NCI-H526 (cell line): ENCODE measurements around the gene CTNNA1.
"Not testable (repeated sequence)": the region's sequence is repeated elsewhere in the genome, so short reads cannot be mapped to it uniquely, and the experiment has no call there.

ENCODE experiments used
- DNase-seq, 2 experiments: peaks; one replicate each; lab custom pipeline; 2025; lab: John Stamatoyannopoulos, UW

Gene CTNNA1

DNA sequence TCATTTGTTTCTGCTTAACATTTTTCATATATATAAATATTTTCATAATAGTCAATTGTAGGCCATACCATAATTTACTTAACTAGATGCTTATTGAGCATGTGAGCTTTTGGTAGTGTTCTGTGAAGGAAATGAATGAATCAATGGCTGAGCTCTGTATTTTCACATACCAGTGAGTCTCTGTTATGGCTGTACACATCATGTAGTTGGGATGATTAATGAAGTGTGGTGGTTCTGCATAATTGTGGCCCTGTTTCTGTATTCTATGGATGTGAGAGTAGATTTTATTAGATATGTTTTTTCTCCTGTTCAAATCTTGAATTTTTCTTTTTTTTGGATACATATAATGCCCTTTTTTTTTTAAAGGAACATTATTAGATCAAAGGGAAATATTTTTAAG is 56.2 kb downstream of the CTNNA1 start:
- DNase-seq, result no peak

GRCh38 chr5:138810861-138811260 is 57.6 kb downstream of the CTNNA1 start:
- DNase-seq, result not testable (repeated sequence)

GRCh38 chr5:138815529-138815928 is 62.3 kb downstream of the CTNNA1 start:
- no peak for DNase-seq

GRCh38 chr5:138817241-138817640 is 64.0 kb downstream of the CTNNA1 start:
- DNase-seq, result no peak

DNA sequence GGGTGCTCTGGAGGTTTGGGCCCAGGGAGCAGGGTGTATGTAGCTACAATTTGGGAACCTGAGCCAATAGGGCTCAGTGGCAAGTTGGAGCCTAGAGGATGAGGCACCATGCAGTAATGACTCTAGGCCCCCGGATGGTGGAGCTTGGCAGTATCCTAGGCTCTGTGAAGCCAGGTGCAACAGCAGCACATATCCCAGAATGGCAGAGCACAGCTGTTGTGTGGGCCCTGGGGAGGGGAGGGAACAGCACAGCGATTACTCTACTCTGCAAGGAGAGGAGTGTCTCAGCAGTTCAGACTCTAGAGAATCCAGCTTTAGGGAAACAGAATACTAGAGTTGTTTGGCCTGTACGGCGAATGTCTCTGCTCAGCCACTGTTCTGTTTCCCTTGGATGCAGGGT is 65.9 kb downstream of the CTNNA1 start:
- DNase-seq, result no peak

DNA sequence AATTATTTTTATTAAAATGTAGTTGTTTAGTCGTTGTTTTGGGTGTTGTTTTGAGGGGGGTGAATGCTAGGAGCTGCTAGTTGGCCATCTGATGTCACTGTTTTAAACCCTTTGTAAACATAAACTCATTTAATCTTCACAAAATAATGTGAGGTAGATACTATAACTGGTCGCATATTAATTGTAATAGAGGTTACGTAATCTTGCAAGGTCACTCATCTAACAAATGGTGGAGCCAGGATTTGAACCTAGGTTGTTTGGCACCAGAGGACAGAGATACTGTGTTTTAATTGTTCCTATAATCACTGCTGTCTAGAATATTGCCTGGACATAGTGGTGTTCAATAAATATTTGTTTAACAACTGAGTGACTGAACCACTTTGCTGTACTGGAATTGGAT is 67.5 kb downstream of the CTNNA1 start:
- DNase-seq, result no peak

DNA sequence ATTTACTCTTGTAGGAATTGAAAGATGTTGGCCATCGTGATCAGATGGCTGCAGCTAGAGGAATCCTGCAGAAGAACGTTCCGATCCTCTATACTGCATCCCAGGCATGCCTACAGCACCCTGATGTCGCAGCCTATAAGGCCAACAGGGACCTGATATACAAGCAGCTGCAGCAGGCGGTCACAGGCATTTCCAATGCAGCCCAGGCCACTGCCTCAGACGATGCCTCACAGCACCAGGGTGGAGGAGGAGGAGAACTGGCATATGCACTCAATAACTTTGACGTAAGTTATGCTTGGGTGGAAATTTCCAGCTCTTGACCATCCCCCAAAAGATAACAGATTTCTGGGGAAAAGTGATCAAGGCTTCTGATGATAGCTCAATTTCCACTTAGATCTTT is 71.3 kb downstream of the CTNNA1 start:
- DNase-seq, result no peak

DNA sequence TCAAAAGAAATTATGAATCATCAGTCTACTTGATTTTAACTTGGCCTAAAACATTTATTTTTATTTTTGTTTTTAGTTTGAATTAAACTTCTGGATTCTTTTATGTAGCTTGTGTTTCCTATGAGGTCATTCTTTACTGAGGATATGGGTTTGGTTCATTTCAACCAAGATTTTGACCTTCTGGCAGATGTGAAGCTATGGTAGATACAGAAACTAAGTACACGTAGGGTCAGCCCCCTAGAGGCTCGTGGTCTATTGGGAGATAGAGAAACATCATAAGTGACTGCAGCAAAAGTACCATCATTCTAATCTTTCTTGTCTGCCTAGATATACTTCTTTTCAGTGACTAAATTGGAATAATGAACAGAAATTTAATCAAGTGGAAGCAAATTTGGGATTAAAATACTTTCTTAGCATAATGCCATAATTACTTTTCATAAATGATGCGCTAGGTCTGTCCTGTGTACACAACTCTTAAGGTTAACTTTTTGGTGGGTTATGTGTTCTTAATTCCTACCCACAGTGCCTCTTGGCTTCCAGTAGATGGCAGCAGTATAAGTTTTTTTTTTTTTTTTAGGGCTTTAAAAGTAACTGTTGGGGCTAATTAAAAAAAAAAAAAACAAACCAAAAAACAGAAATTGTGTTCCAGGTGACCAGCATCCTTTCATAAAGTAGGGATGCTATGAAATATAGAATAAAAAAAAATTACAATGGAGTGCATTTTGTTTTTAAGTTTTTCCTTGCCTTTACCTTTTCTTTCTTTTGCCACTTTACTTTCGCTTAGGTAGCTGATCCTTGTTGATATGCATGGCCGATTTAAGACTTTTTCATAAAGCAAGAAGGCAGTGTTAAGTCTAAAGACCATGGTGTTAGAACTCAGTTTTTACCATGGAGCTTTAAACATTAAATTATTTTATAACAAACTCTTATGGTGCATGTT is 72.0 kb downstream of the CTNNA1 start:
- DNase-seq, result peak; percentile 1 to 14

DNA sequence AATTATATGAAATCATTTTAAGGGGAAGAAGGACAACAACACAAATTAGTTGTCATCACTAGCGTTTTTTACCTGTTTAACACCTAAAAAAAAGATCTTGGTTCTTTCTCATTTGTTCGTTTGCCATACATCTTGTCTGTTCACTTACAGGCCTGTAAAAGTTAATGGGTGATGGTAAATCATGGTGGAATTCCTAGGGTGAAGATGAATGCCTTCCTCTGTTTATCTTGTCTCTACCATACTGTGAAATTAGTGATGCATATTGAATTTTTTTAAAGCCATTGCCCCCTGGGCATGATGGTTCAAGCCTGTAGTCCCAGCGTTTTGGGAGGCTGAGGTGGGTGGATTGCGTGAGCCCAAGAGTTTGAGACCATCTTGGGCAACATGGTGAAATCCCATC is 75.3 kb downstream of the CTNNA1 start:
- DNase-seq, result no peak

DNA sequence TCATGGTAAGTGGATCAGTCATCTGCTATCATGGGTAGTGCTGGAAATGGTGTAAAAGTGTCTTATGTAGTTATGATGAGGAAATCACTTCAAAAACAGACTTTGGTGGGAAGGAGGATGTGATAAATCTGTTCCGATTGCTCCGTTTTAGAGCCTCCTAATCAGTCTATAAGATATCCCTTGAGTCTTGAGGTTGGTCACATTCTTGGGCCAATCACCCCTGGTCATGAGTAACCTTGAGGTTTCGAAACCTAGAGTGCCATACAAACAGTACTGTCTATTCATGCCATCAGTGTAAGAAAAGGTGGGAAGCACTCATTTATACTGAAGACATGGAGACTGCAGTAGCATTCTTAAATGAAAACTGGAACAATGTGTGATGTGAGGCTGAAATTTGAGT is 76.1 kb downstream of the CTNNA1 start:
- DNase-seq, result no peak

- DNase-seq, result no peak
These were observed 78.5 kb downstream of the CTNNA1 start for GRCh38 chr5:138831703-138832102.

DNA sequence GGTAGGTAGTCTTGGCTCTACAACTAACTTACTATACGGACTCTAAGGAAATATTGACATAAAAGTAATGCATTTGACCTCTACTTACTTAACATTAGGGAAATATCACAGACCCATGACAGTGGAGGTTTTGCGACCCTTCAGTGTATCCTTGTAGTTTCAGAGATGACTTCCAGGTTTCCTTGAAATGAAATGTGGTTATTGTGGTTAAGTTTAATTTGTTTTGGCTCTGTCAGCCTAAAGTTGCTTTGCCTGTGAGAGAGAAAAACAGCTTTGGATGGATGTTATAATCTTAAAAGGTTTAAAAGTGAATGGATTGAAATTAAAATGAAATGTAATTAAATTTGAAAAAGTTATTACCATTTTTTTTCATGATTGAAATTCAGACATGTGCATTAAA is 79.0 kb downstream of the CTNNA1 start:
- DNase-seq, result no peak

- no peak for DNase-seq
These were observed 79.9 kb downstream of the CTNNA1 start for GRCh38 chr5:138833080-138833479.

GRCh38 chr5:138833726-138834480 is 80.7 kb downstream of the CTNNA1 start:
- DNase-seq, result no peak

DNA sequence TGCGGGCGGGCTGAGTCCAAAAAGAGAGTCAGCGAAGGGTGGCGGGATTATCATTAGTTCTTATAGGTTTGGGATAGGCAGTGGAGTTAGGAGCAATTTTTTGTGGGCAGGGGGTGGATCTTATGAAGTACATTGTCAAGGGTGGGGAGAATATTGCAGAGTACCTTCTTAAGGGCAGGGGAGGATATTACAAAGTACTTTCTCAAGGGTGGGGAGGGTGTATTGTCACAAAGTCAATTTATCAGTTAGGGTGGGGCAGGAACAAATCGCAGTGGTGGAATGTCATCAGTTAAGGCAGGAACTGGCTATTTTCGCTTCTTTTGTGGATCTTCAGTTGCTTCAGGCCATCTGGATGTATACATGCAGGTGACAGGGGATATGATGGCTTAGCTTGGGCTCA is 81.6 kb downstream of the CTNNA1 start:
- not testable (repeated sequence) for DNase-seq

- no peak for DNase-seq
These were observed 83.9 kb downstream of the CTNNA1 start for GRCh38 chr5:138837160-138837559.

- DNase-seq, result no peak
These were observed 86.9 kb downstream of the CTNNA1 start for GRCh38 chr5:138840103-138840502.

DNA sequence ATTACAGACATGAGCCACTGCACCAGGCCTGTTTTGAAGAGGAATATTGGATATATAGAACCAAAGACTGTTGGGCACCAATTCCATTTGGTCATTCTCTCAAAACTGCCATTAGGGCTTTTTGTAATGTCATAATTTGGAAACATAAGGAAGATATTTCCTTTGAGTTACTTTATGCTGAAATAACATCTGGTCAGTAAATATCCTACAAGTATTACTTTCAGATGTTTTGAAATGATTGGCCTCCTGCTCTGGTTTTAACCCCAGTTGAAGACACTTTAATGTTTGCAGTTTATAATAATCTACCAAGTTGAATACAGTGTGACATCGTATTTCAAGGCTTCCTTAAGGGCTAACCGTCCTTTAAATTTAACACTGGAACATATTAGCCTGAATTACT is 88.3 kb downstream of the CTNNA1 start:
- DNase-seq, result no peak

GRCh38 chr5:138843316-138844124 is 90.3 kb downstream of the CTNNA1 start:
- no peak for DNase-seq

DNA sequence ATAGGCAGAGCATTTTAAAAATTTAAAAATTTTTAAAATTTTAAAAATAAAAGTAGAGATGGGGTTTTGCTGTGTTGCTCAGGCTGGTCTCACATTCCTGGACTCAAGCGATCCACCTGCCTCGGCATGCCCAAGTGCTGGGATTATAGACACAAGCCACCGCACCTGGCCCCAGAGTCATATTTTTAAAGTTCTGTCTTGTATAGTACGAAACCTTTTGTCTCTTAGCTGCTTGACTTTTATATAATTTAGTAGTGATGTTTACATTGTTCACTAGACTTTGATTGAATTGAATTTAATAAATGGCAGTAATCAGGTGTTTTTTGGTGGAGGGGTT is 90.9 kb downstream of the CTNNA1 start:
- DNase-seq, result no peak

- no peak for DNase-seq
These were observed 91.7 kb downstream of the CTNNA1 start for GRCh38 chr5:138844812-138845513.

GRCh38 chr5:138849439-138849838 is 96.2 kb downstream of the CTNNA1 start:
- DNase-seq, result no peak
